ENCODE results near the gene ARID1B.

Gene ARID1B

GRCh38 chr6:156870924-156871539, 93.9 kb downstream of the ARID1B start:
- H3K4me3 ChIP-seq (ENCODE audit: severe bottlenecking): no peak overlapping the region
- no peaks in the 10 kb centered on the region for H3K4me1 ChIP-seq (ENCODE audit: insufficient read depth, poor library complexity, severe bottlenecking)
- H3K9me3 ChIP-seq (ENCODE audit: severe bottlenecking): no peaks in the 10 kb centered on the region
- H3K36me3 ChIP-seq (ENCODE audit: low read depth): peaks cover 5% of the 10 kb centered on the region; the same call in 1 of the 2 replicates
- no peak for TF ChIP-seq CTCF (IDR thresholded peaks at IDR 0.05; ENCODE audit: poor library complexity, severe bottlenecking)
- DNase-seq (ENCODE audit: low spot score): no peak
- no peaks in the 10 kb centered on the region for H3K27me3 ChIP-seq (ENCODE audit: insufficient read depth, poor library complexity, severe bottlenecking)
- no peak for ATAC-seq (ENCODE audit: low read depth)
- no peak overlapping the region for H3K27ac ChIP-seq (ENCODE audit: poor library complexity, severe bottlenecking)

GRCh38 chr6:156872903-156873302, 95.7 kb downstream of the ARID1B start:
- Histone ChIP-seq H3K4me3 (ENCODE audit: severe bottlenecking) (no peak overlapping the region), H3K36me3 (ENCODE audit: low read depth) (peaks cover 5% of the 10 kb centered on the region; the same call in 1 of the 2 replicates), H3K4me1 (ENCODE audit: insufficient read depth, poor library complexity, severe bottlenecking) (no peaks in the 10 kb centered on the region), H3K9me3 (ENCODE audit: severe bottlenecking) (no peaks in the 10 kb centered on the region), H3K27me3 (ENCODE audit: insufficient read depth, poor library complexity, severe bottlenecking) (no peaks in the 10 kb centered on the region), H3K27ac (ENCODE audit: poor library complexity, severe bottlenecking) (no peak overlapping the region)
- TF ChIP-seq CTCF (IDR thresholded peaks at IDR 0.05; ENCODE audit: poor library complexity, severe bottlenecking): no peak
- ATAC-seq (ENCODE audit: low read depth): no peak
- no peak for DNase-seq (ENCODE audit: low spot score)

GRCh38 chr6:156873654-156874380, 96.6 kb downstream of the ARID1B start:
- Histone ChIP-seq H3K4me3 (ENCODE audit: severe bottlenecking) (no peak overlapping the region), H3K27ac (ENCODE audit: poor library complexity, severe bottlenecking) (no peak overlapping the region), H3K4me1 (ENCODE audit: insufficient read depth, poor library complexity, severe bottlenecking) (no peaks in the 10 kb centered on the region), H3K27me3 (ENCODE audit: insufficient read depth, poor library complexity, severe bottlenecking) (no peaks in the 10 kb centered on the region), H3K36me3 (ENCODE audit: low read depth) (peaks cover 5% of the 10 kb centered on the region; the same call in 1 of the 2 replicates), H3K9me3 (ENCODE audit: severe bottlenecking) (no peaks in the 10 kb centered on the region)
- DNase-seq (ENCODE audit: low spot score) (no peak), ATAC-seq (ENCODE audit: low read depth) (no peak)
- TF ChIP-seq CTCF (IDR thresholded peaks at IDR 0.05; ENCODE audit: poor library complexity, severe bottlenecking): no peak

- no peaks in the 10 kb centered on the region for H3K36me3 ChIP-seq (ENCODE audit: low read depth)
- no peak for DNase-seq (ENCODE audit: low spot score)
- no peak overlapping the region for H3K27ac ChIP-seq (ENCODE audit: poor library complexity, severe bottlenecking)
- no peaks in the 10 kb centered on the region for H3K4me1 ChIP-seq (ENCODE audit: insufficient read depth, poor library complexity, severe bottlenecking)
- H3K27me3 ChIP-seq (ENCODE audit: insufficient read depth, poor library complexity, severe bottlenecking): no peaks in the 10 kb centered on the region
- TF ChIP-seq CTCF (IDR thresholded peaks at IDR 0.05; ENCODE audit: poor library complexity, severe bottlenecking): no peak
- no peak for ATAC-seq (ENCODE audit: low read depth)
- no peak overlapping the region for H3K4me3 ChIP-seq (ENCODE audit: severe bottlenecking)
- no peaks in the 10 kb centered on the region for H3K9me3 ChIP-seq (ENCODE audit: severe bottlenecking)
Measured at GRCh38 chr6:156875062-156875461, 97.9 kb downstream of the ARID1B start.

GRCh38 chr6:156876302-156876701, 99.1 kb downstream of the ARID1B start:
- Histone ChIP-seq H3K27me3 (ENCODE audit: insufficient read depth, poor library complexity, severe bottlenecking) (no peaks in the 10 kb centered on the region), H3K36me3 (ENCODE audit: low read depth) (no peaks in the 10 kb centered on the region), H3K4me3 (ENCODE audit: severe bottlenecking) (no peak overlapping the region), H3K4me1 (ENCODE audit: insufficient read depth, poor library complexity, severe bottlenecking) (no peaks in the 10 kb centered on the region), H3K27ac (ENCODE audit: poor library complexity, severe bottlenecking) (no peak overlapping the region), H3K9me3 (ENCODE audit: severe bottlenecking) (no peaks in the 10 kb centered on the region)
- ATAC-seq (ENCODE audit: low read depth) (no peak), DNase-seq (ENCODE audit: low spot score) (no peak)
- peak; percentile 5 for TF ChIP-seq CTCF (IDR thresholded peaks at IDR 0.05; ENCODE audit: poor library complexity, severe bottlenecking)
